Esophagus muscularis mucosa (tissue), 4 donors: ENCODE measurements around the gene KLHL26. TPM values are rescaled to one million over a fixed set of nuclear protein-coding genes. Genes with fewer than 3 reads are reported as not detected.

Source experiments
- DNase-seq: peaks from one replicate; pipeline ENCODE4 v3.0.0-alpha.2; 2017; ENCODE audit errors: extremely low spot score
- H3K27ac ChIP-seq, 4 donors: fragments of 200-600 bp; sonication (generic); replicated peaks in 1 of 4; 1 replicate in 3 of 4; 2 replicates in 1 of 4; pipeline ENCODE4 v1.5.1; 2016 to 2019; ENCODE audit warnings: mild to moderate bottlenecking in 1 of 4
- H3K27me3 ChIP-seq, 4 donors: fragments of 200-600 bp; sonication (generic); one replicate each; pipeline versions ENCODE4 v1.5.1 to v1.6.0; 2016 to 2019
- H3K36me3 ChIP-seq, 4 donors: fragments of 200-600 bp; sonication (generic); one replicate each; pipeline ENCODE4 v1.5.1; 2016 to 2019
- H3K4me1 ChIP-seq, 4 donors: fragments of 200-600 bp; sonication (generic); one replicate each; pipeline ENCODE4 v1.5.1; 2016 to 2019
- H3K4me3 ChIP-seq, 4 donors: fragments of 200-600 bp; sonication (generic); 1 replicate in 2 of 4; 2 replicates in 2 of 4; pipeline ENCODE4 v1.5.1; 2016 to 2019; ENCODE audit warnings: mild to moderate bottlenecking in 4 of 4, moderate library complexity in 1 of 4
- H3K9me3 ChIP-seq, 4 donors: fragments of 200-600 bp; sonication (generic); 1 replicate in 3 of 4; 2 replicates in 1 of 4; pipeline ENCODE4 v1.5.1; 2016 to 2019
- EP300 ChIP-seq: sonication (generic); formaldehyde crosslinking; IDR thresholded peaks from one replicate; pipeline ENCODE4 v1.6.1; 2017; ENCODE audit warnings: antibody characterized with exemption
- POLR2A ChIP-seq: fragments of 450-650 bp; IDR thresholded peaks from one replicate; pipeline ENCODE4 v1.6.1; 2017; ENCODE audit warnings: antibody characterized with exemption, moderate library complexity, mild to moderate bottlenecking, low read depth
- POLR2AphosphoS5 ChIP-seq, 2 donors: sonication (generic); formaldehyde crosslinking; IDR thresholded peaks; one replicate each; pipeline ENCODE4 v1.6.1; 2017; ENCODE audit warnings: antibody characterized with exemption in 2 of 2
- WGBS: methylation state at CpG from one replicate; pipeline ENCODE4 v1.1.5; 2018; 5-methylcytosine and 5-hydroxymethylcytosine counted together
- intact Hi-C: fragments of 100-400 bp; cut with DNase I; formaldehyde crosslinking; loops from one replicate; pipeline ENCODE4 v1.15.1; 2023
- total RNA-seq, 4 donors: library from RNA; depleted of rRNA; stranded (reverse); fragments of >200 nt; gene quantifications; one replicate each; pipeline versions ENCODE4 v1.1.0 to v1.2.1, GENCODE V29; 2016
- TF ChIP-seq, protein P1 (sequence below), 3 experiments: fragments of 200-600 bp in 2 of 3; fragments of 450-650 bp in 1 of 3; sonication (generic) in 2 of 3; IDR thresholded peaks; one replicate each; pipeline ENCODE4 v1.5.1; 2017 to 2019; ENCODE audit warnings: antibody characterized with exemption in 3 of 3, mild to moderate bottlenecking in 2 of 3, moderate library complexity in 1 of 3

KLHL26 gene
- total RNA-seq, 4 donors from 2014 or later: 9.1 to 19.0 (median 13.5) TPM

DNA sequence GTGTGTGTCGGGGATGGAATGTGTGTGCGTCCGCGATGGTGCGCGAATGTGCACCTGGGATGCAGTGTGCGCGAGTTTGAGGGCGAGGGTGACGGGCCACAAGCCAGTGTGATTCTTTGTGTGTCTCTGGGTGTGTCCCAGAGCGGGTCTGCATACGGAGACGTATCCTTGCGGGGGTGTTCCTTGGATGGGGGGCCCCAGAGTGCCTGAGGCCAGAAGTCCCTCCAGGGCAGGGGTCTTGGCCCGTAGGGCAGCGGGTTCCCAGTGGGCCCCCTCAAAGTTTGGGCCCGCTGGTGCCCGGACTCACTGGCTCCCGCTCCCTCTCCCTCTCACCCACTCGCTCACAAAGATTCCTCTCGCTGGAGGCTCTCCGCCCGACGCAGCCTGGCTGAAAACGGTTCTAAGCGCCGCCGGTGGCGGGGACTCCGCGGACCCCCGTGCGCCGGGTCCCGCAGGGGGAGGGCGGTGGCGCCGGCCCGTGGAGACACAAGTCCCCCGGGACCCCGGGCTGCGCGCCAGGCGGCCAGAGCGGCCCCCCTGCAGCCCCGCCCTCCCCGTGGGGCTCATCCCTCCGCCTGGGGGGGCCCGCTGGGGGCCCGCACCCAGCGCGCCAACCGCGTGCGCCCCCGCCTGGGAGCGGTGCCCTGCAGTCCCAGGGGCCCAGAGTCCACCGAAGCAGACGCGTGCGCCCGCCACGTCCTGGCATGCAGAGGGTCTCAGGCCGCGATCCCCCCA is 31.1 kb upstream of the KLHL26 start:
- DNase-seq: no peak
- H3K27me3 ChIP-seq: peaks cover 10 to 97% (median 59%) of the 10 kb centered on the region in 4 donors
- H3K36me3 ChIP-seq: no peaks in the 10 kb centered on the region
- H3K9me3 ChIP-seq: no peaks in the 10 kb centered on the region
- 13% methylated on average over 7 of the region's 65 CpGs for WGBS
- TF ChIP-seq, protein P1, sequence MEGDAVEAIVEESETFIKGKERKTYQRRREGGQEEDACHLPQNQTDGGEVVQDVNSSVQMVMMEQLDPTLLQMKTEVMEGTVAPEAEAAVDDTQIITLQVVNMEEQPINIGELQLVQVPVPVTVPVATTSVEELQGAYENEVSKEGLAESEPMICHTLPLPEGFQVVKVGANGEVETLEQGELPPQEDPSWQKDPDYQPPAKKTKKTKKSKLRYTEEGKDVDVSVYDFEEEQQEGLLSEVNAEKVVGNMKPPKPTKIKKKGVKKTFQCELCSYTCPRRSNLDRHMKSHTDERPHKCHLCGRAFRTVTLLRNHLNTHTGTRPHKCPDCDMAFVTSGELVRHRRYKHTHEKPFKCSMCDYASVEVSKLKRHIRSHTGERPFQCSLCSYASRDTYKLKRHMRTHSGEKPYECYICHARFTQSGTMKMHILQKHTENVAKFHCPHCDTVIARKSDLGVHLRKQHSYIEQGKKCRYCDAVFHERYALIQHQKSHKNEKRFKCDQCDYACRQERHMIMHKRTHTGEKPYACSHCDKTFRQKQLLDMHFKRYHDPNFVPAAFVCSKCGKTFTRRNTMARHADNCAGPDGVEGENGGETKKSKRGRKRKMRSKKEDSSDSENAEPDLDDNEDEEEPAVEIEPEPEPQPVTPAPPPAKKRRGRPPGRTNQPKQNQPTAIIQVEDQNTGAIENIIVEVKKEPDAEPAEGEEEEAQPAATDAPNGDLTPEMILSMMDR (IDR thresholded peaks at IDR 0.05): no peak
- TF ChIP-seq EP300: no peak
- TF ChIP-seq POLR2A: no peak
- TF ChIP-seq POLR2AphosphoS5 (IDR thresholded peaks at IDR 0.05): no peak
- intact Hi-C loops: no loop called here
- H3K4me3 ChIP-seq: peak overlapping the region; percentile 39 to 56 (median 48)
- peaks cover 22 to 52% (median 43%) of the 10 kb centered on the region in 4 donors for H3K4me1 ChIP-seq
- peak overlapping the region in 1 of 4 donors; percentile 24 for H3K27ac ChIP-seq

DNA sequence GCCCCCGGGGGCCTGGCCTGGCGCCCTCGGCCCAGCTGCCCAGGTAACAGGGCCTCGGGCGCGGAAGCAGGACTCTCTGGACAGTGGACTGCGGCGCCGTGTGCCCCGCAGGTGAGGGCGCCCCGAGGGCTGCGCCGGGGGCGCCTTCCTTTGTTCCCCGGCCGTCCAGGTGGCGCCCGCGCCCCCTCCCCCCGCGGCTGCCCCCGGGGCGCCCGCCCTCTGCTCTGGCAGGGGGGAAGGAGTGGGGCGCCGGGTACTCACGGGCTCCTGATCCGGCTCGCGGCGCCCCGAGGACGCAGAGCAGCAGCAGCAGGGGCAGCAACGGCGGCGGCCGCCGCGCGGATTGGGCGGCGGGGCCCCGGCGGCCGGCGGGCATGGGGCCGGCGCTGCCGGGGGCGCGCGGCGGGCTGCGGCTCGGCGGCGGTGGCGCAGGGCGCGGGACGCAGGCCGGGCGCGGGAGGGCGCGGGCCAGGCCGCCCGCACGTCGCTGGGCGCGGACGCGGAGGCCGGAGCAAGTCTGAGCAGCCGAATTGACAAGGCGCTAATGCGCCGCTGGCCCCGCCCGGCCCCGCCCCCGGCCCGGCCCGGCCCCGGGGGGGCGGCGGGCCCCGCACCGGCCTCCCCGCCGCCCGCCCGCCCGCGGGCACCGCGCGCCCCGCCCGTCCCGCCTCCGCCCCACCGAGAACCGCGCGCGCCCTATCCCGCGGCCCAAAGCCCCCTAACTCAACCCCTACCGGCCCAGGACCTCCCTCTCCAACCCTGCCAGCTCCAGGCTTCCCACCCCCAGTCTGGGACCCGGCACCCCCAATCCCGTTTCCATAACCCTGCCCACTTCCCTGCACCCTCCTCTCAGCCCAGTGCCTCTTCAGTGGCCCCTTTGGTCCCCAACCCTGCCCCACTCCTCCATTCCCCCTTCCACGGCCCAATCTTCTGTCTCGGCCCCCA is 30.3 kb upstream of the KLHL26 start, which contains the start of gene CRLF1:
Gene CRLF1 (minus strand): TSS at position 519 of the 945 bp plus-strand sequence. CDS start 143 bp downstream, at position 376.
- Histone ChIP-seq H3K27me3 (peaks cover 14 to 97% (median 67%) of the 10 kb centered on the region in 4 donors), H3K27ac (peak within 1 kb of the TSS in 1 of 4 donors; percentile 24), H3K9me3 (no peaks in the 10 kb centered on the region), H3K4me1 (peaks cover 30 to 60% (median 51%) of the 10 kb centered on the region in 4 donors), H3K4me3 (peak within 1 kb of the TSS; percentile 43 to 56 (median 48)), H3K36me3 (no peaks in the 10 kb centered on the region)
- 3% methylated on average over 8 of the region's 116 CpGs for WGBS
- TF ChIP-seq, protein P1 (IDR thresholded peaks at IDR 0.05): no peak
- TF ChIP-seq POLR2AphosphoS5 (IDR thresholded peaks at IDR 0.05) (no peak), POLR2A (no peak), EP300 (no peak)
- intact Hi-C loops: no loop called here
- DNase-seq: no peak

DNA sequence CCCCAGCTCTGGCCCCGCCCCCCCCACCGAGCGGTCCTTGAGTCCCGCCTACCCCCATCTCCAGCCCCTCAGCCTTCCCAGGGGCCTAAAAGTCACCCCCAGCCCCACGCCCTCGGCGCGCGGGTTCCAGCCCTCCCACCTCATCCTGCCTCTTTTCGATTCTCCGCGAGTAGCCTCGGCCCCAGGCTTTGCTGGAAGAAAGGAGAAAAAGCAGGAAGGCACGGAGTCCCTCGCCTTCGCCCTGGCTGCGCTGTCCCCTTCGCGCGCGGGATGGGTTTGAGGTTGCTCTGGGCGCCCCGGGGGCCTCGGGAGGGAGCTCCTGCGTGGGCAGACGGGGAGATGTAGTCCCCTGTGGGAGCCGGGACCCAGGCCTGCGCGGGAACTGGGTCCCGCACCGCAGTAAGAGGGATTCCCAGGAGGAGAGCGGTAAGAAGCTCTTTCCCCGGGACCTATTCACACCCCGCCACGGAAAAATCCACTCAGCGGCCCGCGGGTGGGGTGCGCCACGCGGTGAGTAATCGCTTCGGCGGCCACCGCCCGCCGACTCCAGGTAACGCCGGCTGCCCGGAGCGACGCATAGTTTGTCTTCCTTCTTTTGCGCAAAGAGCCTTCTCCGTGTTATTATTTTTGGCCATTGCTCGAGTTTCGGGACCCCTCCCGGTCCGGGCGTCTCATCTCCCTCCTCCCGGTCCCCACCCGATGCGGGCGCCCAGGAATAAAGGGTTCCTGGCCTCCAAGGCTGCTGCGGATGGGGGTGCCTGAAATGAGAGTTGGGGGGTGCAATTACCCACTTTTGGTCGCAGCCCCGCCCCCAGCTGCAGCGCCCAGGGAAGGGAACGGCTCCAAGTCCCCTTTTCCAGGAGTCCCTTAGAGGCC is 29.4 kb upstream of the KLHL26 start:
- H3K4me1 ChIP-seq: peaks cover 39 to 70% (median 60%) of the 10 kb centered on the region in 4 donors
- TF ChIP-seq POLR2AphosphoS5 (IDR thresholded peaks at IDR 0.05) (no peak), EP300 (no peak), POLR2A (no peak)
- TF ChIP-seq, protein P1 (IDR thresholded peaks at IDR 0.05): no peak
- no peak overlapping the region for H3K27ac ChIP-seq
- H3K36me3 ChIP-seq: no peaks in the 10 kb centered on the region
- WGBS: 3% methylated on average over 28 of the region's 68 CpGs
- H3K4me3 ChIP-seq: peak overlapping the region; percentile 38 to 56 (median 43)
- intact Hi-C loops: no loop called here
- peaks cover 17 to 97% (median 76%) of the 10 kb centered on the region in 4 donors for H3K27me3 ChIP-seq
- DNase-seq: no peak
- no peaks in the 10 kb centered on the region for H3K9me3 ChIP-seq

DNA sequence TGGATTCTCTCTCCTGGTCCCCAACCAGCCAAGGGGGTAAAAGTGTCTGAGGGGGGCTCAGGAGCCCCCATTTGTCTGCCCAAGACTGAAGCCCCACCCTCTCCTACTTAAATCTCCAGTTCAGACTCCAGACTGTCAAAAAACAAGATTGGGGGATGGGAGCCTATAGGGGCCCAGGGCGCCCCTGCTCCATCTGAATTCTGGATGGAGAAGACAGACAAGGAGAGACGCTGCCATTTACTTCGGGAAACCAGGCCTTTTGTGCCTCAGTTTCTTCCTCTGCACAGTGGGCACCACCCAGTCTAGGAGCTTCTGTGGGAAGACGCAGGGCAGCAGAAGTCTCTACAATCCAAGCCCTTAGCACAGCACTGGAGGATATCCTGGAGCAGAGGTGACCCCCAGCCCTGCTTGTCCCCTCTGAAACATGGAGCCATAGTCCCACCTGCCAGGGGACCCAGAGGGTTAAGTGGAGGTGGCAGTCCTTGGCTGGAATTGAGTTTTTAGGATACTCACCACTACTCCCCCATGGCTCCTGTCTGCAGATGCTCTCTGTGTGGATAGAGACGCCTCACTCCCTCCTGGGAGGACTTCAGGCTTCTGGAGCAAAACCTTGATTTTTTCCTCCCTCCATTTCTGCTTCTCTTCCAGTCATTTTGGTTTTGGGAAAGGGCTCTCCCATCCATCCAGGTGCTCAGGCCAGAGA is 28.6 kb upstream of the KLHL26 start:
- Histone ChIP-seq H3K9me3 (no peaks in the 10 kb centered on the region), H3K27me3 (peaks cover 17 to 97% (median 81%) of the 10 kb centered on the region in 4 donors), H3K4me1 (peaks cover 47 to 76% (median 67%) of the 10 kb centered on the region in 4 donors), H3K36me3 (no peaks in the 10 kb centered on the region), H3K4me3 (peak overlapping the region in 2 of 4 donors; percentile 38 to 43), H3K27ac (no peak overlapping the region)
- no peak for DNase-seq
- 50% methylated on average over 5 of the region's 5 CpGs for whole genome bisulfite sequencing
- TF ChIP-seq, protein P1 (IDR thresholded peaks at IDR 0.05): no peak
- TF ChIP-seq POLR2A (no peak), POLR2AphosphoS5 (IDR thresholded peaks at IDR 0.05) (no peak), EP300 (no peak)
- intact Hi-C loops: no loop called here
